HG02678 (cell line): ENCODE data around the gene AFAP1L2.

Experiments
- ATAC-seq: cut with Tn5 transposase; IDR thresholded peaks from one replicate; pipeline ENCODE4 v1.9.1; 2021; ENCODE audit warnings: mild to moderate bottlenecking, moderate library complexity; ENCODE audit not compliant: unreplicated experiment

AFAP1L2 gene, protein sequence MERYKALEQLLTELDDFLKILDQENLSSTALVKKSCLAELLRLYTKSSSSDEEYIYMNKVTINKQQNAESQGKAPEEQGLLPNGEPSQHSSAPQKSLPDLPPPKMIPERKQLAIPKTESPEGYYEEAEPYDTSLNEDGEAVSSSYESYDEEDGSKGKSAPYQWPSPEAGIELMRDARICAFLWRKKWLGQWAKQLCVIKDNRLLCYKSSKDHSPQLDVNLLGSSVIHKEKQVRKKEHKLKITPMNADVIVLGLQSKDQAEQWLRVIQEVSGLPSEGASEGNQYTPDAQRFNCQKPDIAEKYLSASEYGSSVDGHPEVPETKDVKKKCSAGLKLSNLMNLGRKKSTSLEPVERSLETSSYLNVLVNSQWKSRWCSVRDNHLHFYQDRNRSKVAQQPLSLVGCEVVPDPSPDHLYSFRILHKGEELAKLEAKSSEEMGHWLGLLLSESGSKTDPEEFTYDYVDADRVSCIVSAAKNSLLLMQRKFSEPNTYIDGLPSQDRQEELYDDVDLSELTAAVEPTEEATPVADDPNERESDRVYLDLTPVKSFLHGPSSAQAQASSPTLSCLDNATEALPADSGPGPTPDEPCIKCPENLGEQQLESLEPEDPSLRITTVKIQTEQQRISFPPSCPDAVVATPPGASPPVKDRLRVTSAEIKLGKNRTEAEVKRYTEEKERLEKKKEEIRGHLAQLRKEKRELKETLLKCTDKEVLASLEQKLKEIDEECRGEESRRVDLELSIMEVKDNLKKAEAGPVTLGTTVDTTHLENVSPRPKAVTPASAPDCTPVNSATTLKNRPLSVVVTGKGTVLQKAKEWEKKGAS

DNA sequence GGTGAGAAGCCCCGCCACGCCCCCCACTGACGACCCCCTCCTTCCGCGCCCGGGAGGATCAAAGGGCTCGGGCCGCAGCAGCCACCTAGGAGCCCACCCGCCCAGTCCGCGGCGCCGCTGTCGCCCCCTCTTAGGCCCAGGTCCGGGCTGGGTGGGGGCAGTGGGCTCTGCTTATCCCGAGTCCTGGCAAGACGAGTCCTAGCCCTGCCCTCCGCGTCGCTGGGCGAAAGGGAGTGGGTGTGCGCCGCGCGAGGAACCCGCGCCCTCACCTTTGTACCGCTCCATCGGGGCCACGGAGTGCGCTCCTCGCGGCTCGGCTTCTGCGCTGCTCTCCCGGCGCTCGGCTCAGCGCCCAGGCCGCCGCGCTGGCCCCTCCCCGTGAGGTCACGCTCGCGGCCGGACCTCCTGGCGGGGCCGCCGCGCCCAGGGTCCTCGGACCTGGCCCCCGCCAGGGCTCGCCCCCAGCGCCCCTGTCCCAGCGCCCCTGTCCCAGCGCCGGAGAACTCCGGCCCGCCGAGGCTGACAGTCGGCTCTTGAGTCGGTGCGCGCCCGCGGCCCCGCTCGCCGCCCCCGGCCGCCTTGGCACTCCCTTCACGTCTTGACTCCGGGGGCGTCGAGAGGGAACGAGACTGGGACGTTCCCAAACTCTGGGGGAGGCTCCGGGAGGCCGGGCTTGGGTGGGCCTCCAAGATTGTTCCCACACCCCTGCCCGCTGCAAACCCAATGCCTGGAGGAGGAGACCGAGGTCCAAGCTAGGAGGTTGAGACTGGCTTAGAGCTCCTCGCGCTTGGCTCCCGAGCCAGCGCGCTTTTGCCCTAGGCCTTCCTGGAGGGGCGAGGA lies at the start of gene AFAP1L2:
TSS of gene AFAP1L2 (minus strand) at position 332 of the 840 bp plus-strand sequence. CDS start at position 285, 47 bp downstream.
- no peak for ATAC-seq

DNA sequence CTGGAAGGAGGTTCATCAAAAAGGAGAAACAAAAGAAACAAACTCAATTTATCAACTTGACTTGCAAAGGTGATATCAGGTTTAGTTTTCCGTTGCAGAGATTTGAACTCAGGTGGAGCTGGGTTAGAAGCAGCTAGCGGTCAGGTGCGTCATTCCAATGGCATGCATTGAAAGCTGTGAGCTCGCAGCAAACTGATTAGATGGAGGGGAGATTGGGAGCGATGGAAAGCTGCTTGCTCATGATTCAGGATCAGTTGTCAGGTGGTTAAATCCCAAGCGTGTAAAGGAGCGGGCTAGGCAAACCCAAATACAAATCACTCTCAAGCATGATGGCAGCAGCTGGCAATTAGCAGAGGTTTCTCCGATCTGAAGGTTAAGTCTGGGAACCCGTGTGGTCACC lies 49.3 kb upstream of the AFAP1L2 start:
- no peak for ATAC-seq

DNA sequence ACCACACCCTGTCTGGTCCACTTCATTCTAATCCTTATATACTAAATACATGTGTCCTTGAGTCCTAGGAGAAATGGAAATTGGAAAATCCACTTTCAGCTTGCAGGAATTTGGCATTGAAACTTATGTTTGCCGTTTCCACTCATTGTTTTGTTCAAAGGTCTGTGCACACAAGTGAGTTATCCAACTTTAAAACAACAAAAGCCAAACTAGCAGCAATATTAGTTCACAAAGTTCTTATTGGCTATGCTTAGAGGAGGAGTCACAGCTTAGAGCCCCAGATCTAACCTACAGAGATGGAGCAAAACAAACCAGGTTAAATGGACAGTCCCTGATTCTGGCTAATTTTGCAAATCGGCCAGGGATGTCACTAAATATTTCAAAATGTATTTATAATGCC lies 44.6 kb upstream of the AFAP1L2 start:
- ATAC-seq = no peak

DNA sequence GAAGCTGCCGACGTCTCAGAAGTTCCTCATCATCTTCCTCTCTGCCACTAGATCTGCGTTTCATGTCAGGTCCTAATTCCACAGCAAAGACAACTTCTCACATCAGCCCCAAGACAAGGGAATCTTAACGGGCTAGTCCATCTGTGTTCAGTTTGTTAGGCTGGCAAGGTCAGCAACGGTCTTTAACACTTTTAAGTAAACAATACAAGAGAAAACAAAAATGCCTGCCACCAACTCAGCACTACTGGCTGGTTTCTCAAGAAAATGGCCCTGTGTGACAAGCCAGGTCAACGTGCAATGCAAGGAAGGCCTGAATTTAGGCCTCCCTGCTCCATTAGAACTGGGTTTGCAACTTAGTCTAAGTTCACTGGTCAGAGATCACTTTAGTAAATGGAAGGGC lies 41.0 kb upstream of the AFAP1L2 start:
- ATAC-seq = no peak

DNA sequence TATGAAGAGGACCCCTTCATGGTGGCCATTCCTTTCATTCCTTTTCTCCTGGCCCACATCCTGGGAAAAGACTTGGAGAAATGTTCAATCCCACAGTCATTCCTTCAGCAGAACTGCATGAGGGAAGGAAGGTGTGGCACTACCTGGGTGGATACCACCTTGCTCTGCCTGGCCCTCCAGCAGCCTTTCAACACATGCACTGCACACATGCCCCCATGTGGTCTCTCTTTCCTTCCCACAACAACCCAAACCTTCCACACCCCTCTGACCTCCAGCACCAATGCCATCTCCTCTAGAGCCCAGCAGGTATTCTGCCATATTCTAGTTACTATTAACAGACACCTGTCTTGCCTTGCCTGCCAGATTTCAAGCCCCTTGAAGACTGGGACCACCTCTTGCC lies 40.5 kb upstream of the AFAP1L2 start:
- ATAC-seq = no peak

DNA sequence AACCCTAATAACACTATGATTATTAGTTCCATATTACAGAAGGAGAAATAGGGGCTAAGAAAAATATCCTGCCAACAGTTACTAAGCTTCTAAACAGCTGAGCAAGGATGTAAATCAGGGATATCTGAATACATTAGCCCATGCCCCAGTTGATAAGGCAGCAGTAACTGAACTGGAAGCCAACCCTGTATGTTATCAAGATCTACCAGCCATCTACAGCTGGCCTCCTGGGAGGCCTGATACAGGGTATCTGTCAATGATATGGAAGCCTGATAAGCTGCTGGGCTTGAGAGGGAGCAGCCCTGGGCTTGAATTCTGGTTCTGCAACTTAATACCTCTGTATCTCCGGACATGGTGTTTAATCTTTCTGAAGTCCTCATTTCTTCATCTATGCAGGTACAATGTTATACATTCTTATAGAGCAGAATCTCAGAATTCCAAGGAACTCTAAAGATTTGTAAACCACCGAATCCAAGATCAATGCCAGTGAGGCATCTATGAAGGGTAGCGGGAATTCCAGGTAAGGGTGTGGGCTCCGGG lies 37.9 kb upstream of the AFAP1L2 start:
- no peak for ATAC-seq

DNA sequence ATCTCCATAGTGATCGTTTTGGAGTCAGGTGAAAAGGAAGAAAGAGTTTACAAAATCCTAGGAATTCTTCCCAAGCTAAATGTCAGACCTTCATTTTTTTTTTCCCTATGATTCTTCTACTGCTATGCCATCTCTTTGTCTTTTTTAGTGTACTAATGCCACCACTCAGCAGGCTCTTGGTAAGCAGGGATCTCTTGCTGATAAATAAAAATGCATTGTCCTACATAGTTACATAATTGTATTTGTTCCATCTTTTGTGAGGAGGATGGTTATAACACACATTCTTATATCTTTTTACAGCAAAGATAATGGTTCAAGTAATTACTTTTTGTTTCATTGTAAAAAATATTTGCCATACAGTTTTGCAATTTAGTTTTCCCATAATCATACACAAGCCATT lies 36.8 kb upstream of the AFAP1L2 start:
- ATAC-seq = no peak

DNA sequence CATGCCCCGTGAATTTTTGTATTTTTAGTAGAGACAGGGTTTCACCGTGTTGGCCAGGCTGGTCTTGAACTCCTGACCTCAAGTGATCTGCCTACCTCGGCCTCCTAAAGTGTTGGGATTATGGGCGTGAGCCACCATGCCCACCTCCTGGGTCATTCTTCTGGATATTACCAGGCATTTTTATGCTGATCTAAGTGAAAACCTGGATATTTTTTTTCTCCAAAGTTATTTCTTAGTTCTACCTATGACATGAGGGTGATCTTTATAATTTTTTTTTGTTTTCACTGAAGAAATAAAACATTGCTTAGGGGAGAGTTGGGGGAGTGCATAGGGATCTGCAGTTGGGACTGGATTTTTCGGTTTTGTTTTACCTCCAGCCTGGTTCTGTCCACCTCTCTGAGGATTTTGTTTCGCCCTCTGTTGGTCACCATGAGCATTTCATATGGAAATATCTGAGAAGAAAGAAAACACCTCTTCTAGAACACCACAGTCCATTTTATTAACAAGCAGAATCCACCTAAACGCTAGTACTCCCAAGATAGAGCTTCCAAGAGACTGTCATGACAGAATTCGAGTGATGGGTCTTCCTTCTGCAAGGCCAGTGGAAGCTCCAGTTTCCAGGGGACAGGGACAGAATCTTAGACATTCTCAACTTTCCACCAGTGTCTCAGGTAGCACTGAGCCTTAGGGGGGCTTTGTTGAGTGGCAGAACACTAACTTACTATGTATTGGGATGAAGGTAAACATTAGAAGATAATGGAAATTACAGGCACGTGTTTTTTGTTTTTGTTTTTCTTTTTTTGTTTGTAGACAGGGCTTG lies 33.4 kb upstream of the AFAP1L2 start:
- no peak for ATAC-seq

DNA sequence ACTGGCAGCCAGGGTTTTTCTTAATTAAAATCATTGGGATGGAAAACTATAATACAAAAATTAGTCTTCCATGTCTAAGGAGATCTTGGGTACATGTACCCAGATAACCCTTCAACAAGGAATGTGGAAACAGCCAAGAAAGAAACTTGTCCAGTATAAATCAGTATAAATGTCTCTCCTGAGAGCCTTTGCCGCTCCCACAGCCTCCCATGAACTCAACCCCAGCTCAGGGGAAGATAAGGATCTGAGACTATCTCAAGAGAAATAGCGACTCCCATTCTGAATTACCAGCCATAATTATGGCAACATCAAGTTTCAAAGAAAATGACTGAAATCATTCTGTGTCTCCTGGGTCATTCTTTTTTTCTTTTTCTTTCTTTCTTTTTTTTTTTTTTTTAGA lies 32.6 kb upstream of the AFAP1L2 start:
- no peak for ATAC-seq

DNA sequence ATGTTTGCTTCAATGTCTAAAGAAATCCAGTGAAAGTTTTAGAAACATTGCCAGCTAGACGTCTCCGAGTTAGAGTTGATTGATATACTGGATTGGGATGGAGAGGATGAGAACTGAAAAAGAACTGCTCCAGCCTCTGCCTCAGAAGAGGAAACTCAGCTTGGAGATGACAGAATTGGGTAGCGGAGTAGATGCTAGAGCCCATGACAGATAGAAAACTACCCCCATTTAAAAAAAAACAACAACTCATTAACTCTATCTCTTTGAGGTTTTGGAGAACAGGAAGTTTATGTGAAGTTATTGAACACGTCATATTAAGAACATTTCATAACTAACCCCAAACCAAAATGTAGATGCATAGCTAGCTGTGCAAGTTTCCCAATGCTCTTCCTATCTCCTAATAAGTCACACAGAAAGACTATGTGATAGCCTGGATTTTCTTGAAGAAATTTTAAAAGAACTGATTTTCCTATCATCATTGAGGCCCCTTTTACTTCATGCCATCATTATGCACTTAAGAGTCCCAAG lies 28.3 kb upstream of the AFAP1L2 start:
- ATAC-seq = no peak

DNA sequence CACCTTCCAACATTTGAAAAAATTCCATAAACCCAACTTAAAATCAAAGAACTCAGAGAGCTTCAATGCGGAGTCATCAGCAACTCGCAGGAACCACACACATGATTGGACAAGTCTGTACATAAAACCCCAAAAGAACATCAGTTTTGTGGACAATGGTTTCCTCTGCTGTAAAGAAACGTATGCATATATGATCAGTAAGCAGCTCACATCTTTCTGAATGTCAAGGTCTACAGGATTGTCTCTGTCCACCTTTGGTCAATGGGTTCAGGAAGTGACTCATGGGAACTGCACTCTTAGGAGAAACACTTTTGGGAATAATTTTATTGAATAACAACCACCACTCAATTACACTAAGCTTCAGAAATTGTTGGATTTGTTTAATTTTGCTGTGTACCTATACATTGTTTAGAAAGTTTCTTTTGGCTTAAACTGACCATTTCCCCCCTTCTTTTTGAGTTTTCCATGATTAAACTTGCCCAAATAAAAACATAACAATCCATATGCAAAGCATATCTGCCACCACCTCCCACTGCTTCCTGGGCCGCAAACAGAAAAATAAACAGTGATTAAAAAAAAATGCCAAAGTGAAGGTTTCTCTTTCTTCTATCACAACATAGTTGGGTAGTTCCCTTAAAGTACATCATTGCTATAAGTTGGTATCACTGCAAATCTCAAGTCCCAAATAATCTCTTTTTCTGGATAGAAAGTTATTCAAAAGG lies 27.3 kb upstream of the AFAP1L2 start:
- ATAC-seq = no peak

DNA sequence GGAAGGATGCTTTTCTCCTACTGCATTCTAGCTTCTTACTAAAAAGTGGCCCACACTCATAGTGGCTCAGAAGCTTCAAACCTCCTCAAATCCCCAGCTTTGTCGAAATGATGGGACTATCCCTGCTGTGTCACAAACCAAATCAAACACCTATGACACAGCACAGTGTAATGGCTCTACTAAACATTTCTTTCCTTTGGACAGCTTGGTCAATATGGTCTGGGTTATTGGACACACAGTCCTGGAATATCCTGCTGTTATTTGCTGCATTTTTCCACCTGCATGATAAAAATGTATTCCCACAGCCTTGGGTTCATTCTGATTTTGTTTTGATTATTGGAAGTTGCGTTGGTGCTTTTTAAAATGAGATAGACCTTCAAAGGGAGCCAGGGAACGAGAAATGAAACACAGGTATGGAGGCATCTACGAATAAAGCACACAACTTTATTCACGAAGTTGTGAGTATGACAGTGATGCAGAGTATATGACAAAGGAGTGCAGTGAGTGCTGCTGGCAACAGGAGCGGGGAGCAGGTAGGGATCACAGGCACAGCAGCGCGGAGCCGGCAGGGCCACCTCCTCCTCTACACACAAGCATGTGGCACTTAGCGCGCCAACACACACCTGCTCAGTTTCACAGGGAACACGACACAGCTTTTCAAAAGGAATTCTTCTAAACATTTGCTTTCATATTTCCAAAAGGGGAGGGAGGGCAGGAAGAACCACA lies 26.5 kb upstream of the AFAP1L2 start:
- ATAC-seq = no peak

DNA sequence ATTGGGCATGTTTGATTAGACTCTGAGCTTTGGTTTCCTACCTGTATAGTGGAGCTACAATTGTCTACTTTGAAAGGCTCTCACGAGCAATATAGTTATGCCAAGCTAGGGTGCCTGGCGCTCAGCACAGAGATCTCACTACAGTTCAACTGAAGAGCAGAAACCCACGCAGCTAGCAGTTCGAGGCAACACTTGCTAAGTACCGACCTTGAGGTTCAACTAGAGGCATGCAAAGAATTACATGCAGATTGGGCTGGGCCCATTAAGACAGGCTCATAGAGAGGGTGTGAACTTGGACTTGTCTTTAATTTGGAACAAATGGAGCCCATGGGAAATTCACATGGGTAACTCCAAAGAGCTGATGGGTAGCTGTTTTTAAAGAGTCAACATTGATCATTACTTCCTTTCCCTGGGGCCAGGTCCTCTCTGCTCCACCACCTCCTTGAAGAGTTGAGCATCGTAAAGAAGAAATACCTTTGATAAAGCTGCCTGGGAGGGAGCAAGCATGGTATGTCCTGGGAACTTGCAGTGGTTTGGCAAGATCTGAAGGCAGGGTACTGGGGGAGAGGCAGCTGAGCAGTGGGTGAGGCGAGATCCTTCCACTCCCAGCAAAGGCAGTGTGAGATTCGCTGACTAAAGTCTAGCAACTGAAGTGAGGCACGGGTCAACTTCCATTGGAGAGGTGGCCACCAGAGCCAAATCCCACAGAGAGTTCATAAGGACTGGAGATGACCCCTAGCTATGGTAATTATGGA lies 25.5 kb upstream of the AFAP1L2 start:
- ATAC-seq = no peak

DNA sequence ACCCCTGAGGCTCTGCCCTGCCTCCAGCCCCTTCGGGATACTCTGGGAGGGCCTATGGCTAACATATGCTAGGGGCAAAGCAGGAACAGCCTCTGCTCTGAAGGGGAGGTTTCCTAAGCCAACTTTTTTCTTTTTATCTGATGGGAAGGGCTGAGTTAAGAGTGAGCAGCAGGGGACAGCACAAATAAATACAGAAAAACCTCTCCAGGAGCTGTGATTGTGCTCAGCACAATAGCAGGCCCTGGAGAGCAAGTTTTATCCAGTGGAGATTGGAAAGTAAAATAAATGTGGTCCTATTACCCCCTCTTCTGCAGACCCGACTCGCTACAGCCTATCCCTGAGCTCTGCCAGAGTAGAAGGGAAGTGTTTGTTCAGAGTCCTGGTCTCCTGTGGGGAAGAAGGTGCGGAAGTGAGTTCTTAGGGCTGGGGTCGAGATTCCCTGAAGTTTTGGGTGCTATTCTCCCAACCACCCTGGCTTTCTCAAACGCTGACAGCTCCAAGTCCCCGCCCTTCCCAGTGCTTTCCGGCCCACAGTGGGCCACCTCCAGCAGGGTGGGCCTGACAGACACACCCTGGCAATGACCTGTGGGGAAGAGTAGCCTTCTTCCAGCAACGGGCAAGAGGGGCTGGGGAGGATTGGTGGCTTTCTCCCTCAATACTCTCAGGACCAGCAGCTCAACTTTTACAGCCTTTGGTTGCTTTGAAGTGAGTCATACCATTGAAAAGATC lies 23.0 kb upstream of the AFAP1L2 start:
- ATAC-seq = no peak

DNA sequence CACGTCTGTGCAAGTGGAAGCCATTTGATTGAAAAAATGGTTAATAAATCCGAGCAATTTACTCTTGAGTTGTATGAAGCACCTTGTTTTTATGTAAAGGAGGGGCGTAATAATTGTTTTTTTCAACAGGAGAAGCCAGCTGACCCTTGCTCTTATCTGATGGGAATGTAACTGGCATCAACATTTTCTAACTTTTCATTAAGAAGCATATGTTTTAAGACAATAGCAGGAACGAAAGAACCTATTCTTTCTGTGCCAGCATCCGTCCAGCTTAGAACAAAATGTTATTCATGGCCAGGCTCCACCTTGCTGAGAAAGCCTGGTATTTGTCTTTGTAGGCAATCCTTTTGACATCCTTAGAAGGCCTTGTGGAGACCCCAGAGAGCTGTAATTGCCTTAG lies 22.2 kb upstream of the AFAP1L2 start:
- ATAC-seq = no peak

DNA sequence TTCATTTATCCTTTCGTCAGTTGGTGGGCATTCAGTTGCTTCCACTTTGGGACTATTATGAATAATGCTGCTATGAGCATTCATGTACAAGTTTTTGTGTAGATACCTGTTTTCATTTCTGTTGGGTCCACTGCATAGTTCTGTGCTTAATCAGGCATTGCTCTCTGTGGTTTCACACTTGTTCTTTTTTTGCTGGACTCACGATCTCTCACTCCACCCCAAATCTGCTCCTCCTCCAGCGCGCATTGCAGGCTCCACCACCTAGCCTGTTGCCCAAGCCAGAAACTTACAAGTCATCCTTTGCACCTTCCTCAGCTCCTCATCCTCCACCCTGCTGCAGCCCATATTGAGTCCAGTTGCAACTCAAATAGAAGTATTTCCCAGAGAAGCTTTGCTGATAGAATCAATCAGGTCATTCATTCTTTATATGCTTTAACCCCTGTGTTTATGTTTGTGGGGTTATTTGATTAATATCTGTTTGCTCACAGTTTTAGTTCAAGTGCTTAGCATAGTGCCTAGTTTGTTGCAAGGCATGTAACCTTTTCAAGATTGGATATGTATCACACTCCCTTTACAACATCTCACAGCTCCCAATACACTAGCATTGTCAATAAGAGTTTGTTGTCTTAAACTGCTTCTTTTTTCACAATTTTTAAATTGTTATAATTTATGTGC lies 16.6 kb upstream of the AFAP1L2 start:
- ATAC-seq = no peak

DNA sequence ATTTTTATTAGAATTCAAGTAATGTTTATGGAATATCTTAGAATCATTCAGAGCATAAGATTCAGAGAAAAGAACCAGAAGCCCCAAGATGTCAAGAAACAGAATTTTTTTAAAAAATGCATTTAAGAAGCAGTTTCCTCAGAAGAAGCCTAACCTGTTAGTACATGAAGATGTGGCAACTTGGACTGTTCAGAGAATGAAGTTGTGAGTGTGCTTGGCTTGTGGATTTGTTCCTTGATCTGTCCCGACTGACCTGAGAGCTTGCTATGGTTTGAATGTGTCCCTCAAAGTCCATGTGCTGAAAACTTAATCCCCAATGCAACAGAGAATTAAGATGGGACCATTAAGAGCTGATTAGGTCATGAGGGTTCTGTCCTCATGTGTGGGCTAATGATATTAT lies 13.8 kb upstream of the AFAP1L2 start:
- no peak for ATAC-seq
